ENCODE results near the gene PTPRM.

DNA sequence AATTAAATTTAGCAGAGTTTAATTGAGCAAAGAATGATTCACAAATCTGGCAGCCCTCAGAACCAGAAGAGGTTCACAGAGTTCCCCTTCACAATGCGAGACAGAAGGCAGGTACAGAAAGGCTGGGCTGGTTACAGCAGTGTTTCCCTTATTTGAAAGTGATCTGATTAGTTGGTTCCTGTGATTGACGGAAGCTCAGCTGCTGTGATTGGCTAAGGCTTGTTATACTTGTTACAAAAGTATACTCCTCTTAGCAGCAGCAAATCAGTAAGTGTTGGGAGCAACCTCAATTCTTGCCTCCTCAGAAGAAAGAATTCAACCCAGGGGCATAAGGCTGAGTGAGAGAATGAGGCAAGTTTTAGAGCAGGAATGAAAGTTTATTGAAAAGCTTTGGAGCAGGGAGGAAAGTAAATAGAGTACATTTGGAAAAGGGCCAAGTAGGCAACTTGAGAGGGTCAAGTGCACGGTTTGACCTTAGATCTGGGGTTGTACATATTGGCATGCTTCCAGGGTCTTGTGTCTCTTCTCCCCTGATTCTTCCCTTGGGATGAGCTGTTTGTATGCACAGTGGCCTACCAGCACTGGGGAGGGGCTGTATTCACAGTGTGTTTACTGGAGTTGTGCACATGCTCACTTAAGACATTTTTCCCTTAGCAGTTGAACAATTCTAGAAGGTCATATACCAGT lies 610.4 kb downstream of the PTPRM start:
- TF ChIP-seq, protein P1, sequence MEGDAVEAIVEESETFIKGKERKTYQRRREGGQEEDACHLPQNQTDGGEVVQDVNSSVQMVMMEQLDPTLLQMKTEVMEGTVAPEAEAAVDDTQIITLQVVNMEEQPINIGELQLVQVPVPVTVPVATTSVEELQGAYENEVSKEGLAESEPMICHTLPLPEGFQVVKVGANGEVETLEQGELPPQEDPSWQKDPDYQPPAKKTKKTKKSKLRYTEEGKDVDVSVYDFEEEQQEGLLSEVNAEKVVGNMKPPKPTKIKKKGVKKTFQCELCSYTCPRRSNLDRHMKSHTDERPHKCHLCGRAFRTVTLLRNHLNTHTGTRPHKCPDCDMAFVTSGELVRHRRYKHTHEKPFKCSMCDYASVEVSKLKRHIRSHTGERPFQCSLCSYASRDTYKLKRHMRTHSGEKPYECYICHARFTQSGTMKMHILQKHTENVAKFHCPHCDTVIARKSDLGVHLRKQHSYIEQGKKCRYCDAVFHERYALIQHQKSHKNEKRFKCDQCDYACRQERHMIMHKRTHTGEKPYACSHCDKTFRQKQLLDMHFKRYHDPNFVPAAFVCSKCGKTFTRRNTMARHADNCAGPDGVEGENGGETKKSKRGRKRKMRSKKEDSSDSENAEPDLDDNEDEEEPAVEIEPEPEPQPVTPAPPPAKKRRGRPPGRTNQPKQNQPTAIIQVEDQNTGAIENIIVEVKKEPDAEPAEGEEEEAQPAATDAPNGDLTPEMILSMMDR (IDR thresholded peaks at IDR 0.05), result no peak
- TF ChIP-seq MYC (IDR thresholded peaks at IDR 0.05; ENCODE audit: borderline replicate concordance, low read length) (no peak), TFCP2L1 (CRISPR knock-in tag; IDR thresholded peaks at IDR 0.05) (no peak), MAZ (IDR thresholded peaks at IDR 0.05; ENCODE audit: borderline replicate concordance, low read depth, low read length) (no peak), RAD21 (conservative IDR thresholded peaks at IDR 0.05 in 1 of 2, IDR thresholded peaks at IDR 0.05 in 1 of 2) (no peak), HDAC2 (IDR thresholded peaks at IDR 0.05) (no peak), CHD2 (IDR thresholded peaks at IDR 0.05; ENCODE audit: low read length, partially characterized antibody) (no peak), KDM1A (IDR thresholded peaks at IDR 0.05; ENCODE audit: low read depth) (no peak), SMC3 (IDR thresholded peaks at IDR 0.05) (no peak), POLR2AphosphoS2 (conservative IDR thresholded peaks at IDR 0.05; ENCODE audit: low read length) (no peak)
- TF ChIP-seq, protein P2, sequence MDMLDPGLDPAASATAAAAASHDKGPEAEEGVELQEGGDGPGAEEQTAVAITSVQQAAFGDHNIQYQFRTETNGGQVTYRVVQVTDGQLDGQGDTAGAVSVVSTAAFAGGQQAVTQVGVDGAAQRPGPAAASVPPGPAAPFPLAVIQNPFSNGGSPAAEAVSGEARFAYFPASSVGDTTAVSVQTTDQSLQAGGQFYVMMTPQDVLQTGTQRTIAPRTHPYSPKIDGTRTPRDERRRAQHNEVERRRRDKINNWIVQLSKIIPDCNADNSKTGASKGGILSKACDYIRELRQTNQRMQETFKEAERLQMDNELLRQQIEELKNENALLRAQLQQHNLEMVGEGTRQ (IDR thresholded peaks at IDR 0.05), result no peak
- TF ChIP-seq, protein P3, sequence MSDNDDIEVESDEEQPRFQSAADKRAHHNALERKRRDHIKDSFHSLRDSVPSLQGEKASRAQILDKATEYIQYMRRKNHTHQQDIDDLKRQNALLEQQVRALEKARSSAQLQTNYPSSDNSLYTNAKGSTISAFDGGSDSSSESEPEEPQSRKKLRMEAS (IDR thresholded peaks at IDR 0.05), result no peak
